Activated CD4-positive, alpha-beta T cell treated with anti-CD3 and anti-CD28 coated beads, Interleukin-10, Interleukin-2, amounts not matched to agents 100 ng/mL and 50 ng/mL, durations not matched to agents 16 hours and 8 hours (primary cell): ENCODE measurements around the gene MTHFD1.

Experiments
- DNase-seq: peaks from one replicate; pipeline ENCODE4 v3.0.0-alpha.2; 2020

Gene MTHFD1

GRCh38 chr14:64409126-64409920, 21.2 kb downstream of the MTHFD1 start:
- DNase-seq = no peak

- DNase-seq = no peak
These were observed 22.1 kb downstream of the MTHFD1 start for GRCh38 chr14:64410084-64410774.

GRCh38 chr14:64411001-64411400, 22.8 kb downstream of the MTHFD1 start:
- DNase-seq = no peak

- DNase-seq = no peak
These were observed 24.1 kb downstream of the MTHFD1 start for GRCh38 chr14:64412237-64412636.

DNA sequence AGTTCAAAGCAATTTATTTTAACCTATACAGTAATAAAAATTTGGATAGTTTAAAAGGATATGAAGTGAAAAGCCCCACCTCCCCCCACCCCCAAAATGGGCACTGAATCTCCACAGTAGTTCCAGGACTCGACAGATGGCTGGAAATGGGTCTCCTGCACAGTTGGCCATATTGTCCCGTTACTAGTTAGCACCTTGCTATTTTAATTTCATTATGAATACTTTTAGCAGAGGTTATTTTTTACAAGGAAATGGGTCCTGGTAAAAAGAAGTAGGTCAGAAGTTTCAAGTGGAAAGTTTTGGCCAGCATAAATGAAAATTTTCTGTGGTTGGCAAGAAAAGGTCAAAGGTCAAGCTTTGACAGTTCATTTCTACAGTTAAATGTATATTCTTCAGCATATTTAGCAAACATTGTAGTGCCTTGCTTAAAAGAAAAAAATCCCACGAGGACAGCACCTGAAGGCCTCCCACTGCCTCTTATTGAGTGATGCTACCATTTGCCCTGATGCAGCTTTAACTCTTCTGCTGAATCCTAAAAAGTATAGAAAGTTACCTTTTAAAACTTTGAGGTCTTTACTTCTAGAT, 28.3 kb downstream of the MTHFD1 start:
- no peak for DNase-seq

GRCh38 chr14:64417055-64417770, 29.1 kb downstream of the MTHFD1 start:
- no peak for DNase-seq

DNA sequence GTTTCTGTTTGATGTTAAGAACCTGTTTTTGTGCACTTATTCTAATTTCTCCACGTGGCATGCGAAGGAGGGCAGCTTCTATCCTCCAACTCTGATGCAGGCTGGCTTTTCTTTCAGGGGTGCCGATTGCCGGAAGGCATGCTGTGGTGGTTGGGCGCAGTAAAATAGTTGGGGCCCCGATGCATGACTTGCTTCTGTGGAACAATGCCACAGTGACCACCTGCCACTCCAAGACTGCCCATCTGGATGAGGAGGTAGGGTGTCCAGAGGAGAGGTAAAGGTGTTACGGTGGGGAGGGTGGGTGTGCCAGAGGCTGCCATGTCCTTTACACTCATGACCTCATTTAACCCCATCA, 29.6 kb downstream of the MTHFD1 start:
- DNase-seq = no peak

DNA sequence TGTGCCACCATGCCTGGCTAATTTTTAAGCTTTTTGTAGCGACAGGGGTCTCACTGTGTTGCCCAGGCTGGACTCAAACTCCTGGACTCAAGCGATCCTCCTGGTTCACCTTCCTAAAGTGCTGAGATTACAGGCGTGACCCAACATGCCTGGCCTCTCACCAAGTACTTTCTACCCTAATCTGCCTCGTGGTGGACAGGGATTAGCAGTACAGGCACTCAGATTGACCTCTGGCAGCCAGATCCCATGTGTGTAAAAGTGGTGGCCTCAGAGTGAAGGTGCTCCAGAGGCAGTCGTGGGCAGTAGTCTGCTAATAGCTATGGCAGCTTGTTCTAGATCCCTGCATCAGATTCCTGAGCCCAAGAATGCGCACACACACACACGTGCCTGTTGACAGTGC, 30.9 kb downstream of the MTHFD1 start:
- DNase-seq = no peak

DNA sequence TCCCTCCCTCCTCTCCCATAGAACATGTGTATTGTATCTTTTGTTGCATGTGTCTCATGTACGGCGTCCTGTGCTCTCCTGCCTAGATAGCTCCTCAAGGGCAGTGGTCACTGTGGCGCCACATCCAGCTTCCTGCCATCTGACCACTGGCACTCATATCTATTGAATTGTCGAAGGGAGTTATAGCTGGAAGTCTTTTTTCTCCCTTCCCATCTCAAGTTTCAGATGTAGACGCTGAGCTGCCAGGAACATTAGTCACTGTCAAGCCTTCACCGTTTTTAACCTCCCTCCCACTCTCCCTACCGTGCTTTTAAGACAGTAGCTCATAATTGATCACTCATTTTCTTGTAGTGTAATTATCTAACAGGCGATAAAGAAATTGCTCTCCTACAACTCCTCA, 33.0 kb downstream of the MTHFD1 start:
- DNase-seq = no peak

DNA sequence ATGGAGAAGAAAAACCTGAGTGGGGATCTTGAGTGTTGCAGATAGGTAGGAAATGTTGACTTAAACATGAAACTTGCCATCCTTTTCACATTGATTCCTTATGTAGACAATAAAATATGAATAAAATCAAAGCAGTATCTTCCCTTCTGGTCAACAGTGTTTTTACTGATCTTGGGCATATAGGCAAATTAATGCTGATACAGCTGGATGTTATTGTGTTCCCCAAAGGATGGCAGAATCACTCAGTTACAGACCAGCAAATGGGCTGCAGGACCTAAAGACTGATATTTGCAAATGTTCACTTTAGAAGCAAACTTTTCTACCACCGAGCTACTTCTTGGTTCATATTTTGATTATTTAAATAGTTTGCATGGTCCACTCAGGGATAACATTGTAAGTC, 33.9 kb downstream of the MTHFD1 start:
- DNase-seq = no peak

GRCh38 chr14:64422756-64423155, 34.6 kb downstream of the MTHFD1 start:
- DNase-seq = peak; percentile 73

GRCh38 chr14:64423987-64424386, 35.8 kb downstream of the MTHFD1 start:
- DNase-seq = no peak

GRCh38 chr14:64434528-64434927, 46.4 kb downstream of the MTHFD1 start:
- no peak for DNase-seq

- peak; percentile 32 for DNase-seq
These were observed 50.2 kb downstream of the MTHFD1 start for GRCh38 chr14:64438181-64438841.

DNA sequence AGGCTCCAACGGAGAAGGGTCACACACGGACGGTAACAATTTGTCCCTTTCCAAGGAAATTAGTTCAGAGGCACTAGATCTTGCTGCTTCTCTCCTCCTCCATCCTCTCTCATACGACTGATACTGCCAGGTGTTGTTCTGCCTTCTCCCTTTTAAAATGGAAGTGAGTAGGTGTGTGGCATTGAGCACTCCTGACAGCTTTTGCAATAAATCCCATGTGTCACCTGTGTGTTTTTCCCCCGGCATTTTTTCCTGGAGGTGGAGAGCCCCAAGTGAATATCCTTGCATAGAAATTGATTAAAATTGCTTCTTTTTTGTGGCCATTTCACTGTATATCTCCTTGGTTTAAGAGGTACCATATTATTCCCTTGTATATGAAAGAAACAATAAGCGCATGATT, 51.0 kb downstream of the MTHFD1 start:
- no peak for DNase-seq

- no peak for DNase-seq
These were observed 52.3 kb downstream of the MTHFD1 start for GRCh38 chr14:64440494-64440893.

DNA sequence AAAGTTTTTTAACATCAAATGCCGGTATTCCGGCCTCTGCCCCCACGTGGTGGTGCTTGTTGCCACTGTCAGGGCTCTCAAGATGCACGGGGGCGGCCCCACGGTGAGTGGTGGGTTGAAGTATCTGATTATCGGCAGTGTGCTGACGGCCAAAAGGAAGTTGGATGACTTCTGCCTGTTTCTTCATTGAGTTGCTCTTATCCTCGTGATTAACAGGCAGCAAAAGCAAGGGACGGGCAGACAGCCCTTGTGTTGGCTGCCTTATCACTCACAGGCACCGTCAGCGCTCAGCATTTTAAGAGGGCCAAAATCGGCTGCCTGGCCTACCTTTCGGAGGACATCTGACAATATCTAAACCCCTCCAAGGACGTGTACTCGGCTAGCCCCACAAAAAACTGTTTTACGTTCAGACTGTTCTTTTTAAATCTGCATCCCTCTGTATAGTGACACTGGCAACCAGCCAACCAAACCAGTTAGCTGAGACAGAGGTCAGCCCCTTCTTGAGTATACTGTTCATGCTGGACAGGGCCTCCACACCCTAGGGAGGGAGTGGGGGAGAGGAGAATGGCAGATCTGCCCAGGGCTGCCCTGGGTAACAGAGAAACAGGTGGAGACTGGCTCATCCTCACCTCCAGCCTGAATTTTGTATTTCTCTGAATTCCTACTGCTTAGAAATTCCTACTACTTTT, 54.3 kb downstream of the MTHFD1 start:
- no peak for DNase-seq

DNA sequence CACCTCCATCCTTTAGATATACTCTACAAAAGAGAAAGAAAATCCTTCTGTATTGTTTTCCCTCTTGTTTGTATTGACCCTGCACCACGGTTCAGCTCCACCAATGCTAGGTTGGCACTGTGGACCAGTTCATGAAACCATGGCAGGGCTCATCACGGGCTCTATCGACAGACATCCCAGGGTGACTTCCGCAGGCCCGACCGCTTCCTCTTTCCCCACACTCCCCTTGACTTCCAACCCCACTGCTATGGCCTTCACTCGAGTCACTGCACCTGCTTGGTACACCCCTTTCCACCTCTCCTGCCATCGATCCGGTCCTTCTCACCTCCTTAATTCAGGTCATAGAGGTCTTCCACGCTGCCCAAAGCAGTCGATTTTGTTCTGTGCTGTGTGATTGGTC, 56.0 kb downstream of the MTHFD1 start:
- DNase-seq = no peak

DNA sequence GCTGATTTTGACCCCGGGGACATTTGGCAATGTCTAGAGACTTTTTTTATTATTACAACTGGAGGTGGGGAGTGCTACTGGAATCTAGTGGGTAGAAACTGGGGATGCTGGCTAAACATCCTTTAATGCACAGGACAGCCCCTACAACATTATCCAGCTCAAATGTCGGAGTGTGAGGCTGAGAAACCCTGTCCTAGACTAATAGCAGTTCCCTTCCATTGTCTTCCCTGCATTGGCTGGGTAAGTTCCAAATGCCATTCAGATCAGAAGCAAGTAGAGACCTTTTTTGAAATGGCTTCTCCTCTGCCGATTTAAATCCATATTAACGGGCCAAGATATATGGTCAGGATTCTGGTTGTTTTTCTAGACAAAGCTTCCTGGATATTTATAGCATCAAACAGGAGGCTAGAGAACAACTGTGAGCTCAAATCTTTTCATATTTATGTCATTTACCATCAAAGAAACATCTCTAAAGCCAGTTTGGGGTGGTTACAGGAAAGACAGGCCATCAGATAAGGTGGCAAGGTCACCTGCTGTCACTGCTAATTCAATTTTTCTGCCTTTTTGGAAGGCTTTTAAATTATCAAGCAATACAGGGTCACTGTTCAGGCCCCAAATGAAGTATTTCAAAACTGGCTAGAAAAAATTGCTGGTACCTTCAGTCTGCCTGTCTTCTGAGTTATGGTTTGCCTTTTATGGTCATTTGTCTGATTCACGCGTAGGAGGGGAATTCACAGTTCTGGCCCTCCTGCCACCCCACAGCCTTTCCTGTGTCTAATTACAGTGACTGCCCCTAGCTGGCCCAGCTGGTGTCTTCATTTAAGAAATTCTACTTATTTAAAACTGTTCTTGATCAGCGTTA, 57.1 kb downstream of the MTHFD1 start:
- DNase-seq = peak; percentile 81

GRCh38 chr14:64447876-64448670, 59.9 kb downstream of the MTHFD1 start:
- DNase-seq = no peak

- no peak for DNase-seq
These were observed 62.1 kb downstream of the MTHFD1 start for GRCh38 chr14:64450255-64450654.
